ENCODE data around the gene PTF1A. TPM values are rescaled to one million over a fixed set of nuclear protein-coding genes. Genes with fewer than 3 reads are reported as not detected.

Gene PTF1A
- total RNA-seq, 1 experiment from 2014 or later, result not detected

- Mint-ChIP-seq H3K27me3 (ENCODE audit: low read depth) (peaks cover 56% of the 10 kb centered on the region), H3K9me3 (no peaks in the 10 kb centered on the region), H3K4me3 (no peak overlapping the region), H3K27ac (no peak overlapping the region), H3K36me3 (no peaks in the 10 kb centered on the region), H3K4me1 (peaks cover 25% of the 10 kb centered on the region)
- no peak for ATAC-seq
- DNase-seq (ENCODE audit: low spot score), result no peak
- ChIA-PET CTCF (interaction anchor here (2.7 kb wide), 2 partner anchors 48 to 87 kb away, joined by 9 to 12 read pairs; no protein-coding TSS in a partner anchor), POLR2A (no interaction called here)
- TF ChIP-seq, protein P1, sequence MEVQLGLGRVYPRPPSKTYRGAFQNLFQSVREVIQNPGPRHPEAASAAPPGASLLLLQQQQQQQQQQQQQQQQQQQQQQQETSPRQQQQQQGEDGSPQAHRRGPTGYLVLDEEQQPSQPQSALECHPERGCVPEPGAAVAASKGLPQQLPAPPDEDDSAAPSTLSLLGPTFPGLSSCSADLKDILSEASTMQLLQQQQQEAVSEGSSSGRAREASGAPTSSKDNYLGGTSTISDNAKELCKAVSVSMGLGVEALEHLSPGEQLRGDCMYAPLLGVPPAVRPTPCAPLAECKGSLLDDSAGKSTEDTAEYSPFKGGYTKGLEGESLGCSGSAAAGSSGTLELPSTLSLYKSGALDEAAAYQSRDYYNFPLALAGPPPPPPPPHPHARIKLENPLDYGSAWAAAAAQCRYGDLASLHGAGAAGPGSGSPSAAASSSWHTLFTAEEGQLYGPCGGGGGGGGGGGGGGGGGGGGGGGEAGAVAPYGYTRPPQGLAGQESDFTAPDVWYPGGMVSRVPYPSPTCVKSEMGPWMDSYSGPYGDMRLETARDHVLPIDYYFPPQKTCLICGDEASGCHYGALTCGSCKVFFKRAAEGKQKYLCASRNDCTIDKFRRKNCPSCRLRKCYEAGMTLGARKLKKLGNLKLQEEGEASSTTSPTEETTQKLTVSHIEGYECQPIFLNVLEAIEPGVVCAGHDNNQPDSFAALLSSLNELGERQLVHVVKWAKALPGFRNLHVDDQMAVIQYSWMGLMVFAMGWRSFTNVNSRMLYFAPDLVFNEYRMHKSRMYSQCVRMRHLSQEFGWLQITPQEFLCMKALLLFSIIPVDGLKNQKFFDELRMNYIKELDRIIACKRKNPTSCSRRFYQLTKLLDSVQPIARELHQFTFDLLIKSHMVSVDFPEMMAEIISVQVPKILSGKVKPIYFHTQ (CRISPR knock-in tag; IDR thresholded peaks at IDR 0.05), result no peak
- TF ChIP-seq, protein P2, sequence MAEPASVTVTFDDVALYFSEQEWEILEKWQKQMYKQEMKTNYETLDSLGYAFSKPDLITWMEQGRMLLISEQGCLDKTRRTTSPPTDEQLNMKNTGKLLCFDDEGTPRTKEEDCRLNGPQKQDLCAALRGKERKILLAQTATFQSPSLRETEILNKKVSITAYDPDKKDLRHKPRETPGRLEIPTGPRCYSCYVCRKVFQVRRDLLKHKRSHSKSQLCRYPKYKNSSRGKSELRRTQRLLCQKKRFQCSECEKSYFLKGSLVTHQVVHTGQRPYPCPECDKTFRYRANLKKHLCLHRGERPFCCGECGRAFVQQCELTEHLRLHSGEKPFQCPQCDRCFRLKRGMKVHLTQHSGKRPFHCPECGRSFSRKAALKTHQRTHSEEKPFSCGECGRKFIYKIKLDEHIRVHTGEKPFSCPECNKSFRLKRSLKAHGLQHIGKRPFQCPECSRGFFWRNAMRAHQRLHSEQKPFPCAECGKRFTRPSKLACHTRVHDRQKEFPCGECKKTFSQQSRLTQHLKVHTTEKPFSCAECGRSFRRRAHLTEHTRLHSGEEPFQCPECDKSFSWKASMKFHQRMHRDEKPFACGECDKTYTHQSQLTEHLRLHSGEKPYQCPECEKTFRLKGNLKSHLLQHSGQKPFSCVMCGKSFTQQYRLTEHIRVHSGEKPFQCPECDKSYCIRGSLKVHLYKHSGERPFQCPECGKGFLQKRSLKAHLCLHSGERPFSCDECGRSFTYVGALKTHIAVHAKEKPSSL (CRISPR knock-in tag; conservative IDR thresholded peaks at IDR 0.05), result no peak
- TF ChIP-seq MYBL2 (CRISPR knock-in tag; IDR thresholded peaks at IDR 0.05) (no peak), ZNF512 (CRISPR knock-in tag; IDR thresholded peaks at IDR 0.05; ENCODE audit: borderline replicate concordance) (no peak), ZNF416 (CRISPR knock-in tag; IDR thresholded peaks at IDR 0.05) (no peak), KAT7 (CRISPR knock-in tag; IDR thresholded peaks at IDR 0.05; ENCODE audit: borderline replicate concordance) (no peak)
Measured at GRCh38 chr10:23205972-23206642, 14.0 kb downstream of the PTF1A start.

DNA sequence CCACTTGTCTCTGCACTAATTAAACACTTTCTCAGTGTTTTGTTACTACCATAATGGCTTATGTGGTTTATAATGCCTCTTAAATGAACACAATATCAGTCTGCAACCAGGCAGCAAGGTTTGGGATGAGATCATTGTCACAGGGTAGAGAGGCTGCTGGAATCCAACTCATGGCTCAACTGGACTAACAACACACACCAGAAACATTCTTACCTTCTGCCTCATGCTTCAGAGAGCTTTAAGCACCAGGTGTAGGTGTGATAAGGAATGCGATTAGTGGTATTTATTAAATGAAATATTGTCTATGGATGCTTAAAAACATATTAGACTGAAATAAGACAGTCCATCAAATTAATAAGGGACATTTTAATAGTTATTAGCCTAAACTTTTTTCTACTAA lies 25.4 kb downstream of the PTF1A start:
- ChIA-PET CTCF (interaction anchor here (1.7 kb wide), 1 partner anchor 76 kb away, joined by 9 read pairs; no protein-coding TSS in a partner anchor), POLR2A (interaction anchor here (0.6 kb wide), 1 partner anchor 58 kb away, joined by 4 read pairs; no protein-coding TSS in a partner anchor)
- Mint-ChIP-seq H3K27ac (no peak overlapping the region), H3K4me3 (no peak overlapping the region), H3K27me3 (ENCODE audit: low read depth) (no peaks in the 10 kb centered on the region), H3K4me1 (peaks cover 7% of the 10 kb centered on the region), H3K36me3 (no peaks in the 10 kb centered on the region), H3K9me3 (no peaks in the 10 kb centered on the region)
- ATAC-seq (no peak), DNase-seq (ENCODE audit: low spot score) (no peak)
- TF ChIP-seq CTCF (IDR thresholded peaks at IDR 0.05) (no peak), EMX1 (CRISPR knock-in tag; IDR thresholded peaks at IDR 0.05) (no peak), CREB1 (CRISPR knock-in tag; IDR thresholded peaks at IDR 0.05) (no peak), ARID4B (CRISPR knock-in tag; IDR thresholded peaks at IDR 0.05; ENCODE audit: borderline replicate concordance) (no peak), NR3C1 (CRISPR knock-in tag; conservative IDR thresholded peaks at IDR 0.05; ENCODE audit: low read depth) (no peak)
- TF ChIP-seq, protein P3, sequence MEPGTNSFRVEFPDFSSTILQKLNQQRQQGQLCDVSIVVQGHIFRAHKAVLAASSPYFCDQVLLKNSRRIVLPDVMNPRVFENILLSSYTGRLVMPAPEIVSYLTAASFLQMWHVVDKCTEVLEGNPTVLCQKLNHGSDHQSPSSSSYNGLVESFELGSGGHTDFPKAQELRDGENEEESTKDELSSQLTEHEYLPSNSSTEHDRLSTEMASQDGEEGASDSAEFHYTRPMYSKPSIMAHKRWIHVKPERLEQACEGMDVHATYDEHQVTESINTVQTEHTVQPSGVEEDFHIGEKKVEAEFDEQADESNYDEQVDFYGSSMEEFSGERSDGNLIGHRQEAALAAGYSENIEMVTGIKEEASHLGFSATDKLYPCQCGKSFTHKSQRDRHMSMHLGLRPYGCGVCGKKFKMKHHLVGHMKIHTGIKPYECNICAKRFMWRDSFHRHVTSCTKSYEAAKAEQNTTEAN (CRISPR knock-in tag; IDR thresholded peaks at IDR 0.05), result no peak
- TF ChIP-seq, protein P4, sequence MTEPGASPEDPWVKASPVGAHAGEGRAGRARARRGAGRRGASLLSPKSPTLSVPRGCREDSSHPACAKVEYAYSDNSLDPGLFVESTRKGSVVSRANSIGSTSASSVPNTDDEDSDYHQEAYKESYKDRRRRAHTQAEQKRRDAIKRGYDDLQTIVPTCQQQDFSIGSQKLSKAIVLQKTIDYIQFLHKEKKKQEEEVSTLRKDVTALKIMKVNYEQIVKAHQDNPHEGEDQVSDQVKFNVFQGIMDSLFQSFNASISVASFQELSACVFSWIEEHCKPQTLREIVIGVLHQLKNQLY (CRISPR knock-in tag; IDR thresholded peaks at IDR 0.05), result no peak
- TF ChIP-seq, protein P5, sequence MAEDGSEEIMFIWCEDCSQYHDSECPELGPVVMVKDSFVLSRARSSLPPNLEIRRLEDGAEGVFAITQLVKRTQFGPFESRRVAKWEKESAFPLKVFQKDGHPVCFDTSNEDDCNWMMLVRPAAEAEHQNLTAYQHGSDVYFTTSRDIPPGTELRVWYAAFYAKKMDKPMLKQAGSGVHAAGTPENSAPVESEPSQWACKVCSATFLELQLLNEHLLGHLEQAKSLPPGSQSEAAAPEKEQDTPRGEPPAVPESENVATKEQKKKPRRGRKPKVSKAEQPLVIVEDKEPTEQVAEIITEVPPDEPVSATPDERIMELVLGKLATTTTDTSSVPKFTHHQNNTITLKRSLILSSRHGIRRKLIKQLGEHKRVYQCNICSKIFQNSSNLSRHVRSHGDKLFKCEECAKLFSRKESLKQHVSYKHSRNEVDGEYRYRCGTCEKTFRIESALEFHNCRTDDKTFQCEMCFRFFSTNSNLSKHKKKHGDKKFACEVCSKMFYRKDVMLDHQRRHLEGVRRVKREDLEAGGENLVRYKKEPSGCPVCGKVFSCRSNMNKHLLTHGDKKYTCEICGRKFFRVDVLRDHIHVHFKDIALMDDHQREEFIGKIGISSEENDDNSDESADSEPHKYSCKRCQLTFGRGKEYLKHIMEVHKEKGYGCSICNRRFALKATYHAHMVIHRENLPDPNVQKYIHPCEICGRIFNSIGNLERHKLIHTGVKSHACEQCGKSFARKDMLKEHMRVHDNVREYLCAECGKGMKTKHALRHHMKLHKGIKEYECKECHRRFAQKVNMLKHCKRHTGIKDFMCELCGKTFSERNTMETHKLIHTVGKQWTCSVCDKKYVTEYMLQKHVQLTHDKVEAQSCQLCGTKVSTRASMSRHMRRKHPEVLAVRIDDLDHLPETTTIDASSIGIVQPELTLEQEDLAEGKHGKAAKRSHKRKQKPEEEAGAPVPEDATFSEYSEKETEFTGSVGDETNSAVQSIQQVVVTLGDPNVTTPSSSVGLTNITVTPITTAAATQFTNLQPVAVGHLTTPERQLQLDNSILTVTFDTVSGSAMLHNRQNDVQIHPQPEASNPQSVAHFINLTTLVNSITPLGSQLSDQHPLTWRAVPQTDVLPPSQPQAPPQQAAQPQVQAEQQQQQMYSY (CRISPR knock-in tag; IDR thresholded peaks at IDR 0.05), result no peak

Measured in WTC11 (cell line).